Stomach (tissue), 9 donors: ENCODE results near the gene LNPK. TPM values are rescaled to one million over a fixed set of nuclear protein-coding genes. Genes with fewer than 3 reads are reported as not detected.

Experiments used
- DNase-seq, 2 donors: peaks; one replicate each; pipeline versions ENCODE4 v3.0.0 to v3.0.0-alpha.2; 2013 to 2019
- H3K27ac ChIP-seq, 5 donors: fragments of 200-600 bp in 4 of 5; sonication (generic) in 4 of 5; one replicate each; pipeline ENCODE4 v1.5.1; 2013 to 2019; ENCODE audit warnings: mild to moderate bottlenecking in 1 of 5, moderate library complexity in 1 of 5
- H3K27me3 ChIP-seq, 3 donors: fragments of 200-600 bp; sonication (generic); one replicate each; pipeline ENCODE4 v1.5.1; 2017 to 2019; ENCODE audit warnings: mixed run types in 1 of 3
- H3K36me3 ChIP-seq, 4 donors: fragments of 200-600 bp; sonication (generic); 1 replicate in 3 of 4; 2 replicates in 1 of 4; pipeline ENCODE4 v1.5.1; 2016 to 2019
- H3K4me1 ChIP-seq, 4 donors: fragments of 200-600 bp; sonication (generic); one replicate each; pipeline ENCODE4 v1.5.1; 2016 to 2019
- H3K4me3 ChIP-seq, 4 donors: fragments of 200-600 bp; sonication (generic) in 3 of 4; one replicate each; pipeline ENCODE4 v1.5.1; 2016 to 2019; ENCODE audit warnings: mild to moderate bottlenecking in 1 of 4
- H3K9me3 ChIP-seq, 4 donors: fragments of 200-600 bp; sonication (generic); one replicate each; pipeline ENCODE4 v1.5.1; 2016 to 2019
- EP300 ChIP-seq: sonication (generic); formaldehyde crosslinking; IDR thresholded peaks from one replicate; pipeline ENCODE4 v1.6.1; 2017; ENCODE audit warnings: antibody characterized with exemption
- POLR2A ChIP-seq, 4 donors: fragments of 450-650 bp; IDR thresholded peaks; one replicate each; pipeline ENCODE4 v1.6.1; 2016; ENCODE audit warnings: antibody characterized with exemption in 4 of 4, control low read depth in 2 of 4, mild to moderate bottlenecking in 1 of 4, moderate library complexity in 1 of 4
- POLR2AphosphoS5 ChIP-seq, 3 donors: sonication (generic); formaldehyde crosslinking; IDR thresholded peaks; one replicate each; pipeline ENCODE4 v1.6.1; 2016; ENCODE audit warnings: antibody characterized with exemption in 3 of 3
- WGBS, 5 donors: extraction: QIAGEN DNeasy Blood & Tissue Kit in 3 of 5; methylation state at CpG; one replicate each; pipeline versions ENCODE4 v1.1.5 to v1.1.7; 2013 to 2018; 5-methylcytosine and 5-hydroxymethylcytosine counted together
- intact Hi-C: fragments of 100-400 bp; cut with DNase I; formaldehyde crosslinking; loops from one replicate; pipeline ENCODE4 v1.15.1; 2023; ENCODE audit warnings: low total_unique reads
- polyA plus RNA-seq, 3 donors: library from polyadenylated mRNA; stranded (reverse); fragments of 200-250 nt; gene quantifications; one replicate each; pipeline ENCODE4 v1.2.3, GENCODE V29; 2013
- total RNA-seq, 5 donors: library from RNA; depleted of rRNA; stranded (reverse); fragments of >200 nt; gene quantifications; one replicate each; pipeline versions ENCODE4 v1.1.0 to v1.2.3, GENCODE V29; 2014 to 2016
- TF ChIP-seq, protein P1 (sequence below), 7 experiments: fragments of 450-650 bp in 4 of 7; fragments of 200-600 bp in 3 of 7; sonication (generic) in 3 of 7; IDR thresholded peaks; one replicate each; pipeline ENCODE4 v1.5.1; 2016 to 2019; ENCODE audit warnings: antibody characterized with exemption in 7 of 7, control low read depth in 2 of 7, mild to moderate bottlenecking in 1 of 7
- donor health status: healthy with polysubstance abuse.
- donor health status: Bipolar disorder and iron deficiency.
- donor health status: healthy.

The LNPK gene
- total and polyA plus RNA-seq, 8 donors, result 1.8 to 29.0 (median 8.0) TPM

- H3K36me3 ChIP-seq, result peaks cover 9 to 55% (median 23%) of the 10 kb centered on the region in 4 donors
- H3K27ac ChIP-seq, result no peak overlapping the region
- WGBS, 5 donors, result 88 to 98% (median 96%) methylated on average over 5 to 6 of the region's 6 CpGs
- intact Hi-C loops, result no loop called here
- H3K4me1 ChIP-seq, result no peaks in the 10 kb centered on the region
- TF ChIP-seq POLR2A (IDR thresholded peaks at IDR 0.05) (no peak), POLR2AphosphoS5 (IDR thresholded peaks at IDR 0.05) (no peak), EP300 (no peak)
- TF ChIP-seq, protein P1, sequence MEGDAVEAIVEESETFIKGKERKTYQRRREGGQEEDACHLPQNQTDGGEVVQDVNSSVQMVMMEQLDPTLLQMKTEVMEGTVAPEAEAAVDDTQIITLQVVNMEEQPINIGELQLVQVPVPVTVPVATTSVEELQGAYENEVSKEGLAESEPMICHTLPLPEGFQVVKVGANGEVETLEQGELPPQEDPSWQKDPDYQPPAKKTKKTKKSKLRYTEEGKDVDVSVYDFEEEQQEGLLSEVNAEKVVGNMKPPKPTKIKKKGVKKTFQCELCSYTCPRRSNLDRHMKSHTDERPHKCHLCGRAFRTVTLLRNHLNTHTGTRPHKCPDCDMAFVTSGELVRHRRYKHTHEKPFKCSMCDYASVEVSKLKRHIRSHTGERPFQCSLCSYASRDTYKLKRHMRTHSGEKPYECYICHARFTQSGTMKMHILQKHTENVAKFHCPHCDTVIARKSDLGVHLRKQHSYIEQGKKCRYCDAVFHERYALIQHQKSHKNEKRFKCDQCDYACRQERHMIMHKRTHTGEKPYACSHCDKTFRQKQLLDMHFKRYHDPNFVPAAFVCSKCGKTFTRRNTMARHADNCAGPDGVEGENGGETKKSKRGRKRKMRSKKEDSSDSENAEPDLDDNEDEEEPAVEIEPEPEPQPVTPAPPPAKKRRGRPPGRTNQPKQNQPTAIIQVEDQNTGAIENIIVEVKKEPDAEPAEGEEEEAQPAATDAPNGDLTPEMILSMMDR (IDR thresholded peaks at IDR 0.05), result no peak
- DNase-seq, result no peak
- H3K27me3 ChIP-seq, result no peaks in the 10 kb centered on the region
- H3K4me3 ChIP-seq, result no peak overlapping the region
- H3K9me3 ChIP-seq, result peaks cover 0 to 7% (median 0%) of the 10 kb centered on the region in 4 donors
These were observed 44.2 kb downstream of the LNPK start for GRCh38 chr2:175957845-175958244.

GRCh38 chr2:175955136-175955535 lies 46.9 kb downstream of the LNPK start:
- H3K36me3 ChIP-seq, result peaks cover 9 to 41% (median 23%) of the 10 kb centered on the region in 4 donors
- no peak overlapping the region for H3K27ac ChIP-seq
- TF ChIP-seq EP300, result no peak
- TF ChIP-seq, protein P1 (IDR thresholded peaks at IDR 0.05), result no peak
- no peak for TF ChIP-seq POLR2AphosphoS5 (IDR thresholded peaks at IDR 0.05)
- TF ChIP-seq POLR2A (IDR thresholded peaks at IDR 0.05), result no peak
- no peaks in the 10 kb centered on the region for H3K27me3 ChIP-seq
- WGBS, 5 donors, result 22 to 49% (median 40%) methylated on average over 2 of the region's 2 CpGs
- H3K9me3 ChIP-seq, result no peaks in the 10 kb centered on the region
- no peak overlapping the region for H3K4me3 ChIP-seq
- H3K4me1 ChIP-seq, result no peaks in the 10 kb centered on the region
- intact Hi-C loops, result no loop called here
- no peak for DNase-seq

- H3K27me3 ChIP-seq, result no peaks in the 10 kb centered on the region
- no peak for DNase-seq
- no peaks in the 10 kb centered on the region for H3K9me3 ChIP-seq
- 96 to 98% (median 96%) methylated on average over 3 of the region's 3 CpGs for WGBS, 5 donors
- no peak overlapping the region for H3K27ac ChIP-seq
- H3K36me3 ChIP-seq, result peaks cover 0 to 13% (median 7%) of the 10 kb centered on the region in 4 donors
- H3K4me3 ChIP-seq, result no peak overlapping the region
- no peaks in the 10 kb centered on the region for H3K4me1 ChIP-seq
- intact Hi-C loops, result no loop called here
- TF ChIP-seq EP300, result no peak
- TF ChIP-seq POLR2A (IDR thresholded peaks at IDR 0.05), result no peak
- TF ChIP-seq, protein P1 (IDR thresholded peaks at IDR 0.05), result no peak
- TF ChIP-seq POLR2AphosphoS5 (IDR thresholded peaks at IDR 0.05), result no peak
These were observed 51.6 kb downstream of the LNPK start for GRCh38 chr2:175950512-175950911.

DNA sequence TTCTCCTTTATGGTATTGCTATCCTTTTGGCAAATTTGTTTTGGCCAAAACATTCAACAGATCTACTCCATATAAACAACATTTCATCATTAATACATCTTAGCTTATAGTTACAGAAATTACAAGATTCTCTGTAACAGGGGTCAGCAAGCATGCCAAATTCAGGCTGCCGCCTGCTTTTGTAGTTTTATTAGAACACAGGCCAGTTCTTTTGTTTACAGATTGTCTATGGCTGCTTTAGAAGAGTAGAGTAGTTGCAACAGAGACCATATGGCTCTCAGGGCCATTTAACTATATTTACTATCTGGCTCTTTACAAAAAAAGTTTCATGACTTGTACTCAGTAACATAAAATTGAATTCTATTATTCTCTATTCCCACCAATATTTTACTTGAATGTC lies 53.9 kb downstream of the LNPK start:
- no peak for TF ChIP-seq POLR2A (IDR thresholded peaks at IDR 0.05)
- no peak for TF ChIP-seq EP300
- TF ChIP-seq, protein P1 (IDR thresholded peaks at IDR 0.05), result no peak
- TF ChIP-seq POLR2AphosphoS5 (IDR thresholded peaks at IDR 0.05), result no peak
- no peak for DNase-seq
- Histone ChIP-seq H3K4me3 (no peak overlapping the region), H3K9me3 (no peaks in the 10 kb centered on the region), H3K4me1 (no peaks in the 10 kb centered on the region), H3K27ac (no peak overlapping the region), H3K27me3 (no peaks in the 10 kb centered on the region), H3K36me3 (peaks cover 0 to 25% (median 10%) of the 10 kb centered on the region in 4 donors)
- 64 to 81% (median 77%) methylated on average over 1 of the region's 1 CpG for WGBS, 5 donors
- intact Hi-C loops, result no loop called here
